BJ (cell line): ENCODE results near the gene ART5. TPM values are rescaled to one million over a fixed set of nuclear protein-coding genes. Genes with fewer than 3 reads are reported as not detected.

Source experiments
- CTCF ChIA-PET: fragments of 350-600 bp; formaldehyde crosslinking; extraction: SDS; loops from one replicate; lab custom pipeline; 2021; ENCODE audit warnings: antibody characterized with exemption, inconsistent platforms; lab: Yijun Ruan, JAX
- POLR2A ChIA-PET: fragments of 300-600 bp; sonication (Branson Sonifier 250); formaldehyde crosslinking; extraction: SDS; loops from one replicate; lab custom pipeline; 2021; ENCODE audit warnings: antibody characterized with exemption; lab: Charles Lee
- DNase-seq: peaks from one replicate; pipeline ENCODE4 v3.0.0-alpha.2; 2011; ENCODE audit warnings: low read depth
- H3K27me3 ChIP-seq: 2 replicates; pipeline ENCODE4 v1.6.0; 2011; ENCODE audit warnings: low read length; ENCODE audit not compliant: control insufficient read depth, insufficient read depth
- H3K36me3 ChIP-seq: 2 replicates; pipeline ENCODE4 v1.5.1; 2011; ENCODE audit warnings: low read length; ENCODE audit not compliant: control insufficient read depth, insufficient read depth
- H3K4me3 ChIP-seq: 2 replicates; pipeline ENCODE4 v1.5.1; 2011; ENCODE audit warnings: low read depth, mild to moderate bottlenecking, control low read depth, low read length
- polyA plus RNA-seq: library from polyadenylated mRNA; depleted of rRNA; stranded (reverse); fragments of >200 nt; gene quantifications from 2 replicates; pipeline ENCODE4 v1.2.3, GENCODE V29; 2011
- TF ChIP-seq, protein P1 (sequence below): IDR thresholded peaks from 2 replicates; pipeline ENCODE4 v1.5.1; 2011; ENCODE audit warnings: low read depth, mild to moderate bottlenecking, control low read depth, inconsistent platforms, low read length, moderate library complexity; ENCODE audit not compliant: insufficient read depth

ART5 gene
- polyA plus RNA-seq, 1 experiment: 0.38 TPM

DNA sequence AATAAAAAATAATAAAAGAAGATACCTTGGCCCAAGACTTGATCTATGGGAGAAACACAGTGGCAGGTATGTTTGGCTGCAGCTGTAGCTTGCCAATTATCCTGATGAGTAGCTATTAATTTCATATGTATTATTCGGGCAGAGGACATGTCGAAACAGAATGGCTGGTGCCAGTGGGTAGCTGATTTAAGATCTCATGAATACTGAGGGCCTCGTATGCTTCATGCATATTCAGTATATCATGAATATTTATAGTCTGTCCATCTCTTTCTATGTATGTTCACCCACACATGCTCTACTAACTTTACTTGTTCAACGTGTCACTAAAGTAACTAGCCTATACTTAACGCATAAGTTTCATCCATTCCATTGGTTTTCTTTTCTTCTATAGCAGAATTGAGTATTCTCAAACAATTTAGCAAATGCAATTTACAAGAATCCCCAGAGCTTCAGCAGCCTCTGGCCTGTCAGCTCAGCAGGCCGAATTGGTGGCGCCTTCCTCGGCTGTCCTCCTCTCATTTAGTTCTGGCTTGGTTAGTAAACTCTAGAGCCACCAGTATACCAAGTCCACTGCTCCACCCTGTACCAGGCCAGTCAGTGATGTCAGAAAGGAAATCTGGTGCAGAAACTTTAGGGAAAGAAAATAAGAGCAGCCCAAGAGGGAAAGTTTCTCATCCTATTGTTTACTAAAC lies 17.9 kb downstream of the ART5 start:
- no peaks in the 10 kb centered on the region for H3K36me3 ChIP-seq
- TF ChIP-seq, protein P1, sequence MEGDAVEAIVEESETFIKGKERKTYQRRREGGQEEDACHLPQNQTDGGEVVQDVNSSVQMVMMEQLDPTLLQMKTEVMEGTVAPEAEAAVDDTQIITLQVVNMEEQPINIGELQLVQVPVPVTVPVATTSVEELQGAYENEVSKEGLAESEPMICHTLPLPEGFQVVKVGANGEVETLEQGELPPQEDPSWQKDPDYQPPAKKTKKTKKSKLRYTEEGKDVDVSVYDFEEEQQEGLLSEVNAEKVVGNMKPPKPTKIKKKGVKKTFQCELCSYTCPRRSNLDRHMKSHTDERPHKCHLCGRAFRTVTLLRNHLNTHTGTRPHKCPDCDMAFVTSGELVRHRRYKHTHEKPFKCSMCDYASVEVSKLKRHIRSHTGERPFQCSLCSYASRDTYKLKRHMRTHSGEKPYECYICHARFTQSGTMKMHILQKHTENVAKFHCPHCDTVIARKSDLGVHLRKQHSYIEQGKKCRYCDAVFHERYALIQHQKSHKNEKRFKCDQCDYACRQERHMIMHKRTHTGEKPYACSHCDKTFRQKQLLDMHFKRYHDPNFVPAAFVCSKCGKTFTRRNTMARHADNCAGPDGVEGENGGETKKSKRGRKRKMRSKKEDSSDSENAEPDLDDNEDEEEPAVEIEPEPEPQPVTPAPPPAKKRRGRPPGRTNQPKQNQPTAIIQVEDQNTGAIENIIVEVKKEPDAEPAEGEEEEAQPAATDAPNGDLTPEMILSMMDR: no peak
- H3K4me3 ChIP-seq: no peak overlapping the region
- no peak for DNase-seq
- CTCF ChIA-PET: interaction anchor here (1.8 kb wide), 1 partner anchor 13 kb away, joined by 4 read pairs; no protein-coding TSS in a partner anchor
- POLR2A ChIA-PET: no interaction called here
- no peaks in the 10 kb centered on the region for H3K27me3 ChIP-seq

DNA sequence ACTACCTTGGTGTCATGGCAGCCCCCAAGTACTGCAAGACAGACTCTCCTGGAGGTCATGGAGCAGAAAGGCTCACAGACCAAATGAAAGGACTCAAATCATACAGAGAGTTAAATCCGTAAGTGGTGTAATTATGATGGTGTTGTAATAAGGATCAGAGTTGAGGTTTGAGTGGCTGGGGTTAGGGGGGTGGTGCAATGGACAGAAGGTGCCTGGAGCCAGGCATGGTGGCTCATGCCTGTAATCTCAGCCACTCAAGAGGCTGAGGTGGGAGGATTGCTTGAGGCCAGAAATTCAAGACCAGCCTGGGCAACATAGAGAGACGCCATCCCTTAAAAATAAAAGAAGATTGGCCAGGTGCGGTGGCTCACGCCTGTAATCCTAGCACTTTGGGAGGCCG lies 18.7 kb downstream of the ART5 start:
- CTCF ChIA-PET: interaction anchor here (1.8 kb wide), 1 partner anchor 13 kb away, joined by 4 read pairs; no protein-coding TSS in a partner anchor
- POLR2A ChIA-PET: no interaction called here
- TF ChIP-seq, protein P1: no peak
- no peak for DNase-seq
- H3K4me3 ChIP-seq: no peak overlapping the region
- no peaks in the 10 kb centered on the region for H3K27me3 ChIP-seq
- no peaks in the 10 kb centered on the region for H3K36me3 ChIP-seq

DNA sequence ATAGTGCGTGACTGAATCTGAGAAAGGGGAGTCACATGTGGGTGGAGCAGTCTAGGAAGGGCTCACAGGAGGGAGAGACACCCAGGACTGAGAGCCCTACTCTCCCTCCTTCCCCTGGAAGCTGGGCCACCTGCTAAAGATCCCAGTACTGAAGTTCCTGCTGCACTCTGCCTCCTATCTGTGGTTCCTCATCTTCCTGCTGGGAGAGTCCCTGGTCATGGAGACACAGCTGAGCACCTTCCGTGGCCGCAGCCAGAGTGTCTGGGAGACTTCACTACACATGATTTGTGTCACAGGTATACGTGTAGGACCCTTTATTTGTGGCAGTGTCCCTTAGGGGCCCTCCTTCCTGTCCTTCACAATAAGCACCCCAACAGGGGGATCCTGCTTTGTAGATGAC lies 19.3 kb downstream of the ART5 start:
- TF ChIP-seq, protein P1: no peak
- no peak overlapping the region for H3K4me3 ChIP-seq
- no peaks in the 10 kb centered on the region for H3K36me3 ChIP-seq
- no peak for DNase-seq
- ChIA-PET POLR2A (no interaction called here), CTCF (interaction anchor here (1.8 kb wide), 1 partner anchor 12 kb away, joined by 4 read pairs; no protein-coding TSS in a partner anchor)
- no peaks in the 10 kb centered on the region for H3K27me3 ChIP-seq

GRCh38 chr11:3617990-3618389 lies 23.8 kb downstream of the ART5 start:
- TF ChIP-seq, protein P1: no peak
- CTCF ChIA-PET: interaction anchor here (1.2 to 2.7 kb wide), 3 partner anchors 8 to 190 kb away, joined by 3 to 11 read pairs (median 8); partner anchors contain the start of gene PGAP2
- Histone ChIP-seq H3K27me3 (no peaks in the 10 kb centered on the region), H3K36me3 (no peaks in the 10 kb centered on the region), H3K4me3 (no peak overlapping the region)
- no peak for DNase-seq
- POLR2A ChIA-PET: no interaction called here

DNA sequence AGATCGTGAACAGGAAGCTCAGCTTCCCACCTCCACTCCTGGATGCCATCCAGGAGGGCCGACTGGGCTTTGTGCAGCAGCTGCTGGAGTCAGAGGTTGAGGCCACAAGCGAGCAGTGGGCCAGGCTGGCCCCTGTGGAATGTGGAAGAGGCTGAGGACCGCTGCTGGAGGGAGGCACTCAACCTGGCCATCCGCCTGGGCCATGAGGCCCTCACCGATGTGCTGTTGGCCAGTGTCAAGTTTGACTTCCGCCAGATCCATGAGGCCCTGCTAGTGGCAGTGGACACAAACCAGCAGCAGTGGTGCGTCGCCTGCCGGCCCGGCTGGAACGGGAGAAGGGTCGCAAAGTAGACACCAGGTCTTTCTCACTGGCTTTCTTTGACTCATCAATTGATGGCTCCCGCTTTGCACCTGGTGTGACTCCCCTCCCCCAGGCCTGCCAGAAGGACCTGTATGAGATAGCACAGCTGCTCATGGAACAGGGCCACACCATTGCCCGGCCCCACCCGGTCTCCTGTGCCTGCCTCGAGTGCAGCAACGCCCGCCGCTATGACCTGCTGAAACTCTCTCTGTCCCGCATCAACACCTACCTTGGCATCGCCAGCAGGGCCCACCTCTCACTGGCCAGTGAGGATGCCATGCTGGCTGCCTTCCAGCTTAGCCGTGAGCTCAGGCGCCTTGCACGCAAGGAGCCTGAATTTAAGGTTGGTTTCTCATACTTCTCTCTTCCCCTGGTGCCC lies 24.9 kb downstream of the ART5 start:
- no peak for DNase-seq
- no peaks in the 10 kb centered on the region for H3K36me3 ChIP-seq
- CTCF ChIA-PET: interaction anchor here (1.0 to 2.7 kb wide), 2 partner anchors 17 to 191 kb away, joined by 3 to 11 read pairs; partner anchors contain the start of gene PGAP2
- no peak overlapping the region for H3K4me3 ChIP-seq
- H3K27me3 ChIP-seq: no peaks in the 10 kb centered on the region
- TF ChIP-seq, protein P1: no peak
- POLR2A ChIA-PET: no interaction called here
